ENCODE data around the gene PTPRN2. TPM values are rescaled to one million over a fixed set of nuclear protein-coding genes. Genes with fewer than 3 reads are reported as not detected.

The PTPRN2 gene
- polyA plus RNA-seq, 1 experiment: 0.02 TPM

- no peaks in the 10 kb centered on the region for H3K27me3 ChIP-seq (ENCODE audit: control insufficient read depth, insufficient read depth, low read length)
- no peak for DNase-seq (ENCODE audit: low read depth, low spot score)
- H3K4me3 ChIP-seq (ENCODE audit: low read depth, low read length): no peak overlapping the region
- H3K9me3 ChIP-seq (ENCODE audit: control insufficient read depth, insufficient read depth, low read length): peaks cover 79% of the 10 kb centered on the region
- ChIA-PET CTCF (no interaction called here), POLR2A (no interaction called here)
- TF ChIP-seq, protein P1, sequence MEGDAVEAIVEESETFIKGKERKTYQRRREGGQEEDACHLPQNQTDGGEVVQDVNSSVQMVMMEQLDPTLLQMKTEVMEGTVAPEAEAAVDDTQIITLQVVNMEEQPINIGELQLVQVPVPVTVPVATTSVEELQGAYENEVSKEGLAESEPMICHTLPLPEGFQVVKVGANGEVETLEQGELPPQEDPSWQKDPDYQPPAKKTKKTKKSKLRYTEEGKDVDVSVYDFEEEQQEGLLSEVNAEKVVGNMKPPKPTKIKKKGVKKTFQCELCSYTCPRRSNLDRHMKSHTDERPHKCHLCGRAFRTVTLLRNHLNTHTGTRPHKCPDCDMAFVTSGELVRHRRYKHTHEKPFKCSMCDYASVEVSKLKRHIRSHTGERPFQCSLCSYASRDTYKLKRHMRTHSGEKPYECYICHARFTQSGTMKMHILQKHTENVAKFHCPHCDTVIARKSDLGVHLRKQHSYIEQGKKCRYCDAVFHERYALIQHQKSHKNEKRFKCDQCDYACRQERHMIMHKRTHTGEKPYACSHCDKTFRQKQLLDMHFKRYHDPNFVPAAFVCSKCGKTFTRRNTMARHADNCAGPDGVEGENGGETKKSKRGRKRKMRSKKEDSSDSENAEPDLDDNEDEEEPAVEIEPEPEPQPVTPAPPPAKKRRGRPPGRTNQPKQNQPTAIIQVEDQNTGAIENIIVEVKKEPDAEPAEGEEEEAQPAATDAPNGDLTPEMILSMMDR (IDR thresholded peaks at IDR 0.05; ENCODE audit: low read depth, low read length): no peak
- no peak overlapping the region for H3K27ac ChIP-seq (ENCODE audit: low read depth, low read length)
Measured at GRCh38 chr7:157817944-157818700, 769.5 kb downstream of the PTPRN2 start.

- no peak for DNase-seq (ENCODE audit: low read depth, low spot score)
- CTCF ChIA-PET: no interaction called here
- H3K9me3 ChIP-seq (ENCODE audit: control insufficient read depth, insufficient read depth, low read length): peaks cover 86% of the 10 kb centered on the region
- no peaks in the 10 kb centered on the region for H3K27me3 ChIP-seq (ENCODE audit: control insufficient read depth, insufficient read depth, low read length)
- no peak overlapping the region for H3K27ac ChIP-seq (ENCODE audit: low read depth, low read length)
- no peak overlapping the region for H3K4me3 ChIP-seq (ENCODE audit: low read depth, low read length)
- TF ChIP-seq, protein P1 (IDR thresholded peaks at IDR 0.05; ENCODE audit: low read depth, low read length): no peak
- POLR2A ChIA-PET: no interaction called here
Measured at GRCh38 chr7:157817433-157817832, 770.2 kb downstream of the PTPRN2 start.

GRCh38 chr7:157816526-157817250 lies 770.9 kb downstream of the PTPRN2 start:
- Histone ChIP-seq H3K27me3 (ENCODE audit: control insufficient read depth, insufficient read depth, low read length) (no peaks in the 10 kb centered on the region), H3K27ac (ENCODE audit: low read depth, low read length) (no peak overlapping the region), H3K4me3 (ENCODE audit: low read depth, low read length) (no peak overlapping the region), H3K9me3 (ENCODE audit: control insufficient read depth, insufficient read depth, low read length) (peaks cover 94% of the 10 kb centered on the region)
- no peak for DNase-seq (ENCODE audit: low read depth, low spot score)
- CTCF ChIA-PET: no interaction called here
- POLR2A ChIA-PET: no interaction called here
- TF ChIP-seq, protein P1 (IDR thresholded peaks at IDR 0.05; ENCODE audit: low read depth, low read length): no peak

GRCh38 chr7:157816086-157816485 lies 771.5 kb downstream of the PTPRN2 start:
- POLR2A ChIA-PET: no interaction called here
- DNase-seq (ENCODE audit: low read depth, low spot score): no peak
- TF ChIP-seq, protein P1 (IDR thresholded peaks at IDR 0.05; ENCODE audit: low read depth, low read length): no peak

GRCh38 chr7:157815706-157816022 lies 772.0 kb downstream of the PTPRN2 start:
- POLR2A ChIA-PET: no interaction called here
- CTCF ChIA-PET: no interaction called here
- no peak overlapping the region for H3K27ac ChIP-seq (ENCODE audit: low read depth, low read length)
- TF ChIP-seq, protein P1 (IDR thresholded peaks at IDR 0.05; ENCODE audit: low read depth, low read length): no peak
- no peak overlapping the region for H3K4me3 ChIP-seq (ENCODE audit: low read depth, low read length)
- DNase-seq (ENCODE audit: low read depth, low spot score): no peak
- no peaks in the 10 kb centered on the region for H3K27me3 ChIP-seq (ENCODE audit: control insufficient read depth, insufficient read depth, low read length)
- peaks cover 100% of the 10 kb centered on the region for H3K9me3 ChIP-seq (ENCODE audit: control insufficient read depth, insufficient read depth, low read length)

More at GRCh38 chr7:157816086-157816485, 771.5 kb downstream of the PTPRN2 start:
- Histone ChIP-seq H3K27me3 (ENCODE audit: control insufficient read depth, insufficient read depth, low read length) (no peaks in the 10 kb centered on the region), H3K27ac (ENCODE audit: low read depth, low read length) (no peak overlapping the region), H3K4me3 (ENCODE audit: low read depth, low read length) (no peak overlapping the region), H3K9me3 (ENCODE audit: control insufficient read depth, insufficient read depth, low read length) (peaks cover 100% of the 10 kb centered on the region)
- CTCF ChIA-PET: no interaction called here
